ENCODE results near the gene SND1.

SND1 gene

GRCh38 chr7:128110641-128111364 lies 458.8 kb downstream of the SND1 start:
- no peak for DNase-seq (ENCODE audit: low spot score)
- in situ Hi-C loops (cut with MboI; ENCODE audit: low pct_unique_long_range_greater_than_20kb, low sequenced_read_pairs, unreplicated experiment): no loop called here
- TF ChIP-seq CTCF (IDR thresholded peaks at IDR 0.05; ENCODE audit: extremely low read depth, insufficient read depth, missing control alignments): no peak

GRCh38 chr7:128112018-128112780 lies 460.2 kb downstream of the SND1 start:
- no peak for DNase-seq (ENCODE audit: low spot score)
- TF ChIP-seq CTCF (IDR thresholded peaks at IDR 0.05; ENCODE audit: extremely low read depth, insufficient read depth, missing control alignments): no peak
- in situ Hi-C loops (cut with MboI; ENCODE audit: low pct_unique_long_range_greater_than_20kb, low sequenced_read_pairs, unreplicated experiment): no loop called here

GRCh38 chr7:128112781-128113221 lies 460.8 kb downstream of the SND1 start:
- in situ Hi-C loops (cut with MboI; ENCODE audit: low pct_unique_long_range_greater_than_20kb, low sequenced_read_pairs, unreplicated experiment): no loop called here
- no peak for DNase-seq (ENCODE audit: low spot score)
- no peak for TF ChIP-seq CTCF (IDR thresholded peaks at IDR 0.05; ENCODE audit: extremely low read depth, insufficient read depth, missing control alignments)

- DNase-seq (ENCODE audit: low spot score): no peak
- TF ChIP-seq CTCF (IDR thresholded peaks at IDR 0.05; ENCODE audit: extremely low read depth, insufficient read depth, missing control alignments): no peak
- in situ Hi-C loops (cut with MboI; ENCODE audit: low pct_unique_long_range_greater_than_20kb, low sequenced_read_pairs, unreplicated experiment): no loop called here
Observed at GRCh38 chr7:128113839-128114238, 461.8 kb downstream of the SND1 start.

GRCh38 chr7:128114806-128115205 lies 462.8 kb downstream of the SND1 start:
- no peak for TF ChIP-seq CTCF (IDR thresholded peaks at IDR 0.05; ENCODE audit: extremely low read depth, insufficient read depth, missing control alignments)
- no peak for DNase-seq (ENCODE audit: low spot score)
- in situ Hi-C loops (cut with MboI; ENCODE audit: low pct_unique_long_range_greater_than_20kb, low sequenced_read_pairs, unreplicated experiment): no loop called here

GRCh38 chr7:128115336-128115820 lies 463.4 kb downstream of the SND1 start:
- TF ChIP-seq CTCF (IDR thresholded peaks at IDR 0.05; ENCODE audit: extremely low read depth, insufficient read depth, missing control alignments): no peak
- in situ Hi-C loops (cut with MboI; ENCODE audit: low pct_unique_long_range_greater_than_20kb, low sequenced_read_pairs, unreplicated experiment): no loop called here
- no peak for DNase-seq (ENCODE audit: low spot score)
